Liver (tissue), 9 donors: ENCODE results near the gene UBAP1L. TPM values are rescaled to one million over a fixed set of nuclear protein-coding genes. Genes with fewer than 3 reads are reported as not detected.
"Not testable (repeated sequence)": the region's sequence is repeated elsewhere in the genome, so short reads cannot be mapped to it uniquely, and the experiment has no call there.

ENCODE experiments used
- DNase-seq: peaks from one replicate; pipeline ENCODE4 v3.0.0-alpha.2; 2017; ENCODE audit warnings: low spot score
- H3K27ac ChIP-seq, 2 donors: one replicate each; pipeline ENCODE4 v1.7.0; 2013; ENCODE audit warnings: inconsistent platforms in 2 of 2, low read length in 2 of 2, control low read depth in 1 of 2, low read depth in 1 of 2, mild to moderate bottlenecking in 1 of 2
- H3K27me3 ChIP-seq, 4 donors: one replicate each; pipeline versions ENCODE4 v1.6.1 to v1.7.0; 2013; ENCODE audit warnings: low read length in 3 of 4, inconsistent platforms in 1 of 4, mild to moderate bottlenecking in 1 of 4, moderate library complexity in 1 of 4; ENCODE audit not compliant: control insufficient read depth in 4 of 4, insufficient read depth in 4 of 4
- H3K36me3 ChIP-seq, 4 donors: one replicate each; pipeline versions ENCODE4 v1.6.1 to v1.7.0; 2013; ENCODE audit warnings: low read length in 3 of 4, mild to moderate bottlenecking in 3 of 4, low read depth in 1 of 4, moderate library complexity in 1 of 4; ENCODE audit not compliant: control insufficient read depth in 4 of 4, insufficient read depth in 3 of 4
- H3K4me1 ChIP-seq, 4 donors: one replicate each; pipeline versions ENCODE4 v1.6.1 to v1.7.0; 2013; ENCODE audit warnings: low read length in 3 of 4, mild to moderate bottlenecking in 3 of 4, moderate library complexity in 1 of 4; ENCODE audit not compliant: control insufficient read depth in 4 of 4, insufficient read depth in 4 of 4
- H3K4me3 ChIP-seq, 3 donors: one replicate each; pipeline versions ENCODE4 v1.6.1 to v1.7.0; 2013; ENCODE audit warnings: low read length in 3 of 3, control low read depth in 1 of 3, low read depth in 1 of 3, mild to moderate bottlenecking in 1 of 3
- H3K9ac ChIP-seq, 2 donors: one replicate each; pipeline ENCODE4 v1.7.0; 2013; ENCODE audit warnings: low read length in 2 of 2, mild to moderate bottlenecking in 2 of 2, moderate library complexity in 2 of 2, control low read depth in 1 of 2, low read depth in 1 of 2
- H3K9me3 ChIP-seq, 4 donors: one replicate each; pipeline versions ENCODE4 v1.6.1 to v1.7.0; 2013; ENCODE audit warnings: low read length in 3 of 4; ENCODE audit not compliant: control insufficient read depth in 4 of 4
- EGR1 ChIP-seq, 2 donors: IDR thresholded peaks; 2 replicates each; pipeline ENCODE4 v1.6.1; 2016 to 2018; ENCODE audit warnings: antibody characterized with exemption in 2 of 2, low read depth in 2 of 2
- FOXA1 ChIP-seq: IDR thresholded peaks from 2 replicates; pipeline ENCODE4 v1.6.1; 2016; ENCODE audit warnings: antibody characterized with exemption
- FOXA2 ChIP-seq: IDR thresholded peaks from 2 replicates; pipeline ENCODE4 v1.6.1; 2016; ENCODE audit warnings: antibody characterized with exemption
- HNF4A ChIP-seq, 2 donors: conservative IDR thresholded peaks; 2 replicates each; pipeline ENCODE4 v1.6.1; 2016; ENCODE audit warnings: antibody characterized with exemption in 2 of 2, mild to moderate bottlenecking in 2 of 2
- HNF4G ChIP-seq: IDR thresholded peaks from 2 replicates; pipeline ENCODE4 v1.6.1; 2016; ENCODE audit warnings: antibody characterized with exemption
- JUND ChIP-seq, 2 donors: IDR thresholded peaks; 2 replicates each; pipeline ENCODE4 v1.6.1; 2016; ENCODE audit warnings: antibody characterized with exemption in 2 of 2
- NR2F2 ChIP-seq: IDR thresholded peaks from 2 replicates; pipeline ENCODE4 v1.6.1; 2016; ENCODE audit warnings: antibody characterized with exemption
- RAD21 ChIP-seq, 2 donors: IDR thresholded peaks; 2 replicates each; pipeline ENCODE4 v1.6.1; 2016; ENCODE audit warnings: antibody characterized with exemption in 2 of 2, mild to moderate bottlenecking in 2 of 2
- RXRA ChIP-seq, 2 donors: IDR thresholded peaks; 2 replicates each; pipeline ENCODE4 v1.6.1; 2017 to 2018; ENCODE audit warnings: antibody characterized with exemption in 2 of 2, mild to moderate bottlenecking in 1 of 2
- SP1 ChIP-seq: IDR thresholded peaks from 2 replicates; pipeline ENCODE4 v1.6.1; 2018; ENCODE audit warnings: antibody characterized with exemption, mild to moderate bottlenecking
- TAF1 ChIP-seq: conservative IDR thresholded peaks from 2 replicates; pipeline ENCODE4 v1.6.1; 2016; ENCODE audit warnings: antibody characterized with exemption, mild to moderate bottlenecking
- YY1 ChIP-seq: IDR thresholded peaks from 2 replicates; pipeline ENCODE4 v1.6.1; 2016; ENCODE audit warnings: antibody characterized with exemption, mild to moderate bottlenecking
- WGBS: extraction: QIAGEN DNeasy Blood & Tissue Kit; methylation state at CpG from one replicate; pipeline ENCODE4 v1.1.7; 2013; 5-methylcytosine and 5-hydroxymethylcytosine counted together
- polyA plus RNA-seq, 2 donors: library from polyadenylated mRNA; stranded (reverse) in 1 of 2; unstranded in 1 of 2; fragments of 200-250 nt in 1 of 2; fragments of >200 nt in 1 of 2; fragmentation: Nextera tagmentation in 1 of 2; extraction: Ambion mirVana in 1 of 2; gene quantifications; one replicate each; pipeline versions ENCODE4 v1.2.1 to v1.2.3, GENCODE V29; 2013 to 2015
- total RNA-seq, 2 donors: library from RNA; depleted of rRNA; stranded (reverse); fragments of >200 nt; gene quantifications; one replicate each; pipeline ENCODE4 v1.2.3, GENCODE V29; 2014
- TF ChIP-seq, protein P1 (sequence below): IDR thresholded peaks from 2 replicates; pipeline ENCODE4 v1.6.1; 2016; ENCODE audit warnings: antibody characterized with exemption
- TF ChIP-seq, protein P2 (sequence below): IDR thresholded peaks from 2 replicates; pipeline ENCODE4 v1.6.1; 2016; ENCODE audit warnings: antibody characterized with exemption
- TF ChIP-seq, protein P3 (sequence below): IDR thresholded peaks from 2 replicates; pipeline ENCODE4 v1.6.1; 2016; ENCODE audit warnings: antibody characterized with exemption
- TF ChIP-seq, protein P4 (sequence below): fragments of 150-350 bp; IDR thresholded peaks from 2 replicates; pipeline ENCODE4 v1.5.1; 2017; ENCODE audit warnings: improper control_type of control experiment, low read depth, low read length; ENCODE audit not compliant: missing input control
- donor health status: healthy.
- donor health status: healthy.
- donor health status: healthy.
- donor health status: healthy.
- donor health status: healthy.

UBAP1L gene
- total and polyA plus RNA-seq, 4 donors = 0.57 to 6.9 (median 0.90) TPM

DNA sequence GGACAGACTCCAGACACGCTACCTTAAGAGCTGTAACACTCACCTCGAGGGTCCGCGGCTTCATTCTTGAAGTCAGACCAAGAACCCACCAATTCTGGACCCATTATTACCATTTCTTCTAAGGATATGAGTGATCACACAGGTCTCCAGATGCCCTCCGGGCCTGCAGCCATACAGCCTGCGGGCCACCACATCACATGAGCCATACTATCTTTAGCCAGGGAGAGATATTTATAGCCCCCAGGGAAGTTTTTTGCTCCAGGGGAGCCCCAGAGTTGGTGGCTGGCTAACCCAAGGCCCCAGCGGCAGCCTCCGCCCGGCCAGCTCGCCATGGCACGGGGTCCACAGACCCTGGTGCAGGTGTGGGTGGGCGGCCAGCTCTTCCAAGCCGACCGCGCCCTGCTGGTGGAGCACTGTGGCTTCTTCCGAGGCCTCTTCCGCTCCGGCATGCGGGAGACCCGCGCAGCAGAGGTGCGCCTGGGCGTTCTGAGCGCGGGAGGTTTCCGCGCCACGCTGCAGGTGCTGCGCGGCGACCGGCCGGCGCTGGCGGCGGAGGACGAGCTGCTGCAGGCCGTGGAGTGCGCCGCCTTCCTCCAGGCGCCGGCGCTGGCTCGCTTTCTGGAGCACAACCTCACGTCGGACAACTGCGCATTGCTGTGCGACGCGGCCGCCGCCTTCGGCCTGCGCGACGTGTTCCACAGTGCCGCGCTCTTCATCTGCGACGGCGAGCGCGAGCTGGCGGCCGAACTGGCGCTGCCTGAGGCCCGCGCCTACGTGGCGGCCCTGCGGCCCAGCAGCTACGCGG lies 38.3 kb downstream of the UBAP1L start, which contains the start of gene KBTBD13:
KBTBD13 (plus strand) TSS at position 261 of the 805 bp plus-strand sequence; CDS start at position 331, 70 bp downstream.
- H3K27me3 ChIP-seq = no peaks in the 10 kb centered on the region
- TF ChIP-seq, protein P1, sequence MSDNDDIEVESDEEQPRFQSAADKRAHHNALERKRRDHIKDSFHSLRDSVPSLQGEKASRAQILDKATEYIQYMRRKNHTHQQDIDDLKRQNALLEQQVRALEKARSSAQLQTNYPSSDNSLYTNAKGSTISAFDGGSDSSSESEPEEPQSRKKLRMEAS = no peak
- TF ChIP-seq FOXA1 = no peak
- no peaks in the 10 kb centered on the region for H3K36me3 ChIP-seq
- H3K27ac ChIP-seq = no peak within 1 kb of the TSS
- H3K4me1 ChIP-seq = peaks cover 0 to 5% (median 2%) of the 10 kb centered on the region in 4 donors
- DNase-seq = no peak
- H3K4me3 ChIP-seq = no peak within 1 kb of the TSS
- no peak within 1 kb of the TSS for H3K9ac ChIP-seq
- H3K9me3 ChIP-seq = no peaks in the 10 kb centered on the region
- 69% methylated on average over 73 of the region's 73 CpGs for WGBS

DNA sequence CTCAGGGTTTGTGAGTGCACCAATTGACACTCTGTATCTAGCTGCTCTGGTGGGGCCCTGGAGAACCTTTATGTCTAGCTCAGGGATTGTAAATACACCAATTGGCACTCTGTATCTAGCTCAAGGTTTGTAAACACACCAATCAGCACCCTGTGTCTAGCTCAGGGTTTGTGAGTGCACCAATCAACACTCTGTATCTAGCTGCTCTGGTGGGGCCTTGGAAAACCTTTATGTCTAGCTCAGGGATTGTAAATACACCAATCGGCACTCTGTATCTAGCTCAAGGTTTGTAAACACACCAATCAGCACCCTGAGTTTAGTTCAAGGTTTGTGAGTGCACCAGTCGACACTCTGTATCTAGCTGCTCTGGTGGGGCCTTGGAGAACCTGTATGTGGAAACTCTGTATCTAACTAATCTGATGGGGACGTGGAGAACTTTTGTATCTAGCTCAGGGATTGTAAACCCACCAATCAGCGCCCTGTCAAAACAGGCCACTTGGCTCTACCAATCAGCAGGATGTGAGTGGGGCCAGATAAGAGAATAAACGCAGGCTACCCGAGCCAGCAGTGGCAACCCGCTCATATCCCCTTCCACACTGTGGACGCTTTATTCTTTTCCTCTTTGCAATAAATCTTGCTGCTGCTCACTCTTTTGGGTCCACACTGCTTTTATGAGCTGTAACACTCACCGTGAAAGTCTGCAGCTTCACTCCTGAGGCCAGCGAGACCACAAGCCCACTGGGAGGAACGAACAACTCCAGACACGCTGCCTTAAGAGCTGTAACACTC lies 39.2 kb downstream of the UBAP1L start:
- not testable (repeated sequence) for H3K9ac ChIP-seq, H3K4me1 ChIP-seq, H3K9me3 ChIP-seq, H3K4me3 ChIP-seq, H3K27ac ChIP-seq, H3K36me3 ChIP-seq, DNase-seq, H3K27me3 ChIP-seq
- WGBS = 83% methylated on average over 12 of the region's 12 CpGs

DNA sequence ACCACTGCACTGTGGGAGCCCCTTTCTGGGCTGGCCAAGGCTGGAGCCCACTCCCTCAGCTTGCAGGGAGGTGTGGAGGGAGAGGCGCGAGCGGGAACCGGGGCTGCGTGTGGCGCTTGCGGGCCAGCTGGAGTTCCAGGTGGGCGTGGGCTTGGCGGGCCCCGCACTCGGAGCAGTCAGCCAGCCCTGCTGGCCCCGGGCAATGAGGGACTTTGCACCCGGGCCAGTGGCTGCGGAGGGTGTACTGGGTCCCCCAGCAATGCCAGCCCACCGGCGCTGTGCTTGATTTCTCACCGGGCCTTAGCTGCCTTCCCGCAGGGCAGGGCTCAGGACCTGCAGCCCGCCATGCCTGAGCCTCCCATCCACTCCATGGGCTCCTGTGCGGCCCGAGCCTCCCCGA lies 40.1 kb downstream of the UBAP1L start:
- 97% methylated on average over 21 of the region's 22 CpGs for WGBS
- not testable (repeated sequence) for H3K27ac ChIP-seq, DNase-seq

DNA sequence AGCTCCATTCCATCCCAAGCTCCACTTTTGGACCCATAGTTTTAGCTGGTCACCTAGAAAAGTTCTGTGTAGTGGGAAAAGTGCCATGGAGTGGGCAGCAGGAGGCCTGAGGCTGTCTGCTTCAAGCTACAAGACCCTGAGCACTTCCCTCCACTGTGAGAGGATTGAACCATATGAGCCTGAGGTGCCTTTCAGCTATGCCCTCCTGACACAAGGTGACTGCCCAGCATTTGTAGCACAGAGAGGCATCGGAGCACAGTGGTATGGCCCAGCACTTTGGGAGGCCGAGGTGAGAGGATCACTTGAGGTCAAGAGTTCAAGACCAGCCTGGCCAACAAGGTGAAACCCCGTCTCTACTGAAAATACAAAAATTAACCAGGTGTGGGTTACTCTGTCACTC lies 42.4 kb downstream of the UBAP1L start:
- Histone ChIP-seq H3K36me3 (no peaks in the 10 kb centered on the region), H3K4me3 (no peak overlapping the region), H3K27ac (no peak overlapping the region), H3K9me3 (no peaks in the 10 kb centered on the region), H3K9ac (no peak overlapping the region), H3K4me1 (peaks cover 0 to 2% (median under 1%) of the 10 kb centered on the region in 4 donors), H3K27me3 (no peaks in the 10 kb centered on the region)
- no peak for DNase-seq
- TF ChIP-seq FOXA2 (no peak), JUND (IDR thresholded peaks at IDR 0.05) (no peak), NR2F2 (no peak), RAD21 (IDR thresholded peaks at IDR 0.05) (no peak), SP1 (no peak), HNF4A (conservative IDR thresholded peaks at IDR 0.05) (no peak), HNF4G (no peak), RXRA (IDR thresholded peaks at IDR 0.05) (no peak), FOXA1 (no peak), YY1 (no peak), EGR1 (IDR thresholded peaks at IDR 0.05; ENCODE audit: low read depth in 2 of 2) (no peak), TAF1 (no peak)
- TF ChIP-seq, protein P2, sequence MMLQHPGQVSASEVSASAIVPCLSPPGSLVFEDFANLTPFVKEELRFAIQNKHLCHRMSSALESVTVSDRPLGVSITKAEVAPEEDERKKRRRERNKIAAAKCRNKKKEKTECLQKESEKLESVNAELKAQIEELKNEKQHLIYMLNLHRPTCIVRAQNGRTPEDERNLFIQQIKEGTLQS = no peak
- TF ChIP-seq, protein P3, sequence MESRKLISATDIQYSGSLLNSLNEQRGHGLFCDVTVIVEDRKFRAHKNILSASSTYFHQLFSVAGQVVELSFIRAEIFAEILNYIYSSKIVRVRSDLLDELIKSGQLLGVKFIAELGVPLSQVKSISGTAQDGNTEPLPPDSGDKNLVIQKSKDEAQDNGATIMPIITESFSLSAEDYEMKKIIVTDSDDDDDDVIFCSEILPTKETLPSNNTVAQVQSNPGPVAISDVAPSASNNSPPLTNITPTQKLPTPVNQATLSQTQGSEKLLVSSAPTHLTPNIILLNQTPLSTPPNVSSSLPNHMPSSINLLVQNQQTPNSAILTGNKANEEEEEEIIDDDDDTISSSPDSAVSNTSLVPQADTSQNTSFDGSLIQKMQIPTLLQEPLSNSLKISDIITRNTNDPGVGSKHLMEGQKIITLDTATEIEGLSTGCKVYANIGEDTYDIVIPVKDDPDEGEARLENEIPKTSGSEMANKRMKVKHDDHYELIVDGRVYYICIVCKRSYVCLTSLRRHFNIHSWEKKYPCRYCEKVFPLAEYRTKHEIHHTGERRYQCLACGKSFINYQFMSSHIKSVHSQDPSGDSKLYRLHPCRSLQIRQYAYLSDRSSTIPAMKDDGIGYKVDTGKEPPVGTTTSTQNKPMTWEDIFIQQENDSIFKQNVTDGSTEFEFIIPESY = no peak
- TF ChIP-seq, protein P4, sequence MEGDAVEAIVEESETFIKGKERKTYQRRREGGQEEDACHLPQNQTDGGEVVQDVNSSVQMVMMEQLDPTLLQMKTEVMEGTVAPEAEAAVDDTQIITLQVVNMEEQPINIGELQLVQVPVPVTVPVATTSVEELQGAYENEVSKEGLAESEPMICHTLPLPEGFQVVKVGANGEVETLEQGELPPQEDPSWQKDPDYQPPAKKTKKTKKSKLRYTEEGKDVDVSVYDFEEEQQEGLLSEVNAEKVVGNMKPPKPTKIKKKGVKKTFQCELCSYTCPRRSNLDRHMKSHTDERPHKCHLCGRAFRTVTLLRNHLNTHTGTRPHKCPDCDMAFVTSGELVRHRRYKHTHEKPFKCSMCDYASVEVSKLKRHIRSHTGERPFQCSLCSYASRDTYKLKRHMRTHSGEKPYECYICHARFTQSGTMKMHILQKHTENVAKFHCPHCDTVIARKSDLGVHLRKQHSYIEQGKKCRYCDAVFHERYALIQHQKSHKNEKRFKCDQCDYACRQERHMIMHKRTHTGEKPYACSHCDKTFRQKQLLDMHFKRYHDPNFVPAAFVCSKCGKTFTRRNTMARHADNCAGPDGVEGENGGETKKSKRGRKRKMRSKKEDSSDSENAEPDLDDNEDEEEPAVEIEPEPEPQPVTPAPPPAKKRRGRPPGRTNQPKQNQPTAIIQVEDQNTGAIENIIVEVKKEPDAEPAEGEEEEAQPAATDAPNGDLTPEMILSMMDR = no peak
- TF ChIP-seq, protein P1 = no peak
- WGBS = 92% methylated on average over 3 of the region's 3 CpGs

More for the DNA sequence above, 40.1 kb downstream of the UBAP1L start:
- H3K4me1 ChIP-seq, H3K36me3 ChIP-seq, H3K4me3 ChIP-seq, H3K9me3 ChIP-seq, H3K27me3 ChIP-seq, H3K9ac ChIP-seq: not testable (repeated sequence)
